WTC11 (cell line): Measurements from ENCODE around the gene KHDC1L.

Experiments
- ESRRA ChIP-seq: sonication (generic); formaldehyde crosslinking; IDR thresholded peaks from 2 replicates; pipeline ENCODE4 v1.8.1; 2022; ENCODE audit warnings: mild to moderate bottlenecking, missing genetic modification reagents, borderline replicate concordance
- NFYB ChIP-seq: sonication (generic); formaldehyde crosslinking; conservative IDR thresholded peaks from 2 replicates; pipeline ENCODE4 v1.8.0; 2022; ENCODE audit warnings: low read depth, missing genetic modification reagents
- SOX15 ChIP-seq: fragments of 250-450 bp; sonication (Bioruptor Pico); IDR thresholded peaks from 2 replicates; pipeline ENCODE4 v1.9.0; 2021; ENCODE audit warnings: mild to moderate bottlenecking
- USF2 ChIP-seq: sonication (generic); formaldehyde crosslinking; IDR thresholded peaks from 2 replicates; pipeline ENCODE4 v1.8.1; 2023; ENCODE audit warnings: mild to moderate bottlenecking, missing genetic modification reagents, moderate library complexity
- ZNF423 ChIP-seq: fragments of 250-450 bp; sonication (Bioruptor Pico); IDR thresholded peaks from 2 replicates; pipeline ENCODE4 v2.1.2; 2022; ENCODE audit warnings: mild to moderate bottlenecking, moderate library complexity
- ZNF425 ChIP-seq: fragments of 250-450 bp; sonication (Bioruptor Pico); conservative IDR thresholded peaks from 2 replicates; pipeline ENCODE4 v1.9.0; 2021; ENCODE audit warnings: mild to moderate bottlenecking
- TF ChIP-seq, protein P1 (sequence below): fragments of 200-600 bp; IDR thresholded peaks from 2 replicates; pipeline ENCODE4 v1.8.0; 2022; ENCODE audit warnings: antibody characterized with exemption
- TF ChIP-seq, protein P2 (sequence below): sonication (generic); formaldehyde crosslinking; IDR thresholded peaks from 2 replicates; pipeline ENCODE4 v1.8.1; 2022; ENCODE audit warnings: missing genetic modification reagents, borderline replicate concordance

DNA sequence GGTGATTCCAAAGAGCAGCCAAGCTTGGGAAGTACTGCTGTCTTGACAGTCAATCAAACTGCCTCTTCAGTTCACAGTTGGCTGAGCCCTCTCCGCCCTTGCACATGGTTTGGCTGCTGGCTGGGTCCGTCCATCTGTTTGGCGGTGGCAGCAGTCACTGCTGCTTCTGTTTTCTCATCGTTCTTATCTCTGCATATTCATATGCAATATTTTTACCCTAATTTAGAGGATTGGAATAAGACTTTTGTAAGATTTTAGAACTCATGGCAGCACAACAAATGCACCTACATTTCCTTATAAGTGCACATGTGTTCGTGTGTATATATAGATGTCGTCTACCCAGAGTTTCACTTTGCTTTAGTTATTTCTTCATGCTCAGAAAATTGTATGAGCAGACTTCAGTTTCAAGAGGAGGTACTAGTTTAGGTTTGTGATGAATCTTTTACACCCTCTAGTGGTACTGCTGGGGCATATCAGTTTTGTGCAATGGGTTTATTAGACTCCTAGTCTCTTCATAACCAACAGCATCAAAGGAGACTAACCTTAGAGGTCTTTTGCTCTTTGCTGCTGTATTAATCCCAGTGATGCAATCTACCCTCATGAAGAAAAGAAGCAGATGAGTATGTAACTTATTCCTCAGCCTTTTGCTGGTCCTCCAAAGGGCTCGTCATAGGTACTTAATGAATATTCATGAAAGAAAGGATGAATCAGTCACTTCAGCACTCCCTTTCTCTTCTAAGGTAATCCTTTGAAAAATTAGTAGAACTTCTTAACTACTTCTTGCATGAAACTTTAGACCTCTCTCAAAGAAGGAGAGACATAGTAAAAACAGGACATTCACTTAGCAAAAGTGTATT, 44.3 kb downstream of the KHDC1L start:
- TF ChIP-seq, protein P1, sequence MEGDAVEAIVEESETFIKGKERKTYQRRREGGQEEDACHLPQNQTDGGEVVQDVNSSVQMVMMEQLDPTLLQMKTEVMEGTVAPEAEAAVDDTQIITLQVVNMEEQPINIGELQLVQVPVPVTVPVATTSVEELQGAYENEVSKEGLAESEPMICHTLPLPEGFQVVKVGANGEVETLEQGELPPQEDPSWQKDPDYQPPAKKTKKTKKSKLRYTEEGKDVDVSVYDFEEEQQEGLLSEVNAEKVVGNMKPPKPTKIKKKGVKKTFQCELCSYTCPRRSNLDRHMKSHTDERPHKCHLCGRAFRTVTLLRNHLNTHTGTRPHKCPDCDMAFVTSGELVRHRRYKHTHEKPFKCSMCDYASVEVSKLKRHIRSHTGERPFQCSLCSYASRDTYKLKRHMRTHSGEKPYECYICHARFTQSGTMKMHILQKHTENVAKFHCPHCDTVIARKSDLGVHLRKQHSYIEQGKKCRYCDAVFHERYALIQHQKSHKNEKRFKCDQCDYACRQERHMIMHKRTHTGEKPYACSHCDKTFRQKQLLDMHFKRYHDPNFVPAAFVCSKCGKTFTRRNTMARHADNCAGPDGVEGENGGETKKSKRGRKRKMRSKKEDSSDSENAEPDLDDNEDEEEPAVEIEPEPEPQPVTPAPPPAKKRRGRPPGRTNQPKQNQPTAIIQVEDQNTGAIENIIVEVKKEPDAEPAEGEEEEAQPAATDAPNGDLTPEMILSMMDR: peak; percentile 80
- TF ChIP-seq USF2 (CRISPR knock-in tag) (no peak), ZNF425 (CRISPR knock-in tag) (no peak), ESRRA (no peak), NFYB (CRISPR knock-in tag) (no peak), SOX15 (CRISPR knock-in tag) (no peak), ZNF423 (no peak)
- TF ChIP-seq, protein P2, sequence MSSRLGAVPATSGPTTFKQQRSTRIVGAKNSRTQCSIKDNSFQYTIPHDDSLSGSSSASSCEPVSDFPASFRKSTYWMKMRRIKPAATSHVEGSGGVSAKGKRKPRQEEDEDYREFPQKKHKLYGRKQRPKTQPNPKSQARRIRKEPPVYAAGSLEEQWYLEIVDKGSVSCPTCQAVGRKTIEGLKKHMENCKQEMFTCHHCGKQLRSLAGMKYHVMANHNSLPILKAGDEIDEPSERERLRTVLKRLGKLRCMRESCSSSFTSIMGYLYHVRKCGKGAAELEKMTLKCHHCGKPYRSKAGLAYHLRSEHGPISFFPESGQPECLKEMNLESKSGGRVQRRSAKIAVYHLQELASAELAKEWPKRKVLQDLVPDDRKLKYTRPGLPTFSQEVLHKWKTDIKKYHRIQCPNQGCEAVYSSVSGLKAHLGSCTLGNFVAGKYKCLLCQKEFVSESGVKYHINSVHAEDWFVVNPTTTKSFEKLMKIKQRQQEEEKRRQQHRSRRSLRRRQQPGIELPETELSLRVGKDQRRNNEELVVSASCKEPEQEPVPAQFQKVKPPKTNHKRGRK (CRISPR knock-in tag): no peak
